Measurements from ENCODE around the gene ARHGAP26. TPM values are rescaled to one million over a fixed set of nuclear protein-coding genes. Genes with fewer than 3 reads are reported as not detected.

The ARHGAP26 gene
- total and polyA plus RNA-seq, 2 of the 4 experiments (the other 2 are of a cell fraction) = 0.54 to 0.56 TPM

GRCh38 chr5:143149759-143150158 is 379.6 kb downstream of the ARHGAP26 start:
- TF ChIP-seq MXI1 (IDR thresholded peaks at IDR 0.05; ENCODE audit: borderline replicate concordance, low read depth, low read length) (no peak), BHLHE40 (IDR thresholded peaks at IDR 0.05; ENCODE audit: low read depth, low read length) (no peak), SMC3 (IDR thresholded peaks at IDR 0.05; ENCODE audit: low read depth, low read length) (no peak)
- H3K27ac ChIP-seq (ENCODE audit: insufficient read depth, low read length) = no peak overlapping the region
- H2AK9ac ChIP-seq (replicated peaks; ENCODE audit: low read depth, low read length, poor library complexity) = no peak overlapping the region
- dilution Hi-C loops (cut with HindIII; ENCODE audit: low sequenced_read_pairs, unreplicated experiment) = no loop called here
- no peak overlapping the region for H3K4me2 ChIP-seq (ENCODE audit: low read depth, low read length)
- 0 out of 2 replicates have a peak overlapping the region, but pooled peaks have one; percentile 51 for H3K4ac ChIP-seq (ENCODE audit: low read depth, low read length)
- no peaks in the 10 kb centered on the region for H3K27me3 ChIP-seq (ENCODE audit: control insufficient read depth, insufficient read depth, low read length)
- peak overlapping the region; percentile 80; the same call in 1 of the 2 replicates for H2AK5ac ChIP-seq (ENCODE audit: low read depth, low read length)
- peak overlapping the region; percentile 8; the same call in 1 of the 3 replicates for H2BK15ac ChIP-seq (ENCODE audit: low read depth, low read length)
- H3K4me1 ChIP-seq (ENCODE audit: control insufficient read depth, insufficient read depth, low read length) = peaks cover 17% of the 10 kb centered on the region
- ATAC-seq (ENCODE audit: low read depth) (no peak), DNase-seq (no peak)
- H3K4me3 ChIP-seq (ENCODE audit: insufficient read depth, low read depth, low read length) = no peak overlapping the region
- H2BK5ac ChIP-seq (ENCODE audit: low read depth, low read length, poor library complexity, severe bottlenecking) = no peak overlapping the region
- no peak overlapping the region for H3K23ac ChIP-seq (ENCODE audit: low read depth, low read length)
- H3K9me1 ChIP-seq (ENCODE audit: insufficient read depth, low read length) = peaks cover 17% of the 10 kb centered on the region; the same call in 1 of the 2 replicates
- no peak overlapping the region for H2BK120ac ChIP-seq (ENCODE audit: low read depth, low read length)
- BruUV-seq (replicated peaks) = no TSS peak
- no peak overlapping the region for H2BK20ac ChIP-seq (ENCODE audit: low read depth, low read length)
- intact Hi-C loops (cut with micrococcal nuclease) = loop anchor here (10.0 kb wide), 1 partner anchor 1015 kb away; no protein-coding TSS in a partner anchor
- H3K14ac ChIP-seq (replicated peaks; ENCODE audit: low read depth, low read length) = no peak overlapping the region
- no peak overlapping the region for H3K18ac ChIP-seq (ENCODE audit: low read depth, low read length)
- in situ Hi-C loops (cut with MboI; ENCODE audit: low sequenced_read_pairs) = no loop called here
- H4K20me1 ChIP-seq (ENCODE audit: insufficient read depth, low read length) = no peaks in the 10 kb centered on the region
- no peaks in the 10 kb centered on the region for H3K9me3 ChIP-seq (ENCODE audit: control insufficient read depth, insufficient read depth, low read length)
- H3K56ac ChIP-seq (ENCODE audit: extremely low read depth, insufficient read depth, low read length) = no peak overlapping the region
- H4K5ac ChIP-seq (ENCODE audit: low read depth, low read length) = no peak overlapping the region
- no peak overlapping the region for H4K91ac ChIP-seq (ENCODE audit: insufficient read depth, low read depth, low read length)
- H3K9ac ChIP-seq (ENCODE audit: low read depth, low read length) = no peak overlapping the region
- no peaks in the 10 kb centered on the region for H3K36me3 ChIP-seq (ENCODE audit: control insufficient read depth, insufficient read depth, low read length)
- CTCF ChIA-PET = no interaction called here
- H2AFZ ChIP-seq (replicated peaks; ENCODE audit: low read length, poor library complexity) = no peak overlapping the region
- peaks cover 0 to 6% of the 10 kb centered on the region in 2 experiments; a peak in 1 of 4 replicates for H3K79me1 ChIP-seq (ENCODE audit: low read depth in 1 of 2, low read length in 2 of 2)
- POLR2A ChIA-PET (ENCODE audit: unreplicated experiment) = no interaction called here
- H4K8ac ChIP-seq (ENCODE audit: low read depth in 2 of 2, low read length in 2 of 2) = no peak overlapping the region; a peak in 1 of 4 replicates
